K562 (cell line): ENCODE measurements around the gene AP2A2.

ENCODE experiments used
- NFYB ChIP-seq: IDR thresholded peaks from 2 replicates; pipeline ENCODE4 v1.6.1; 2011; ENCODE audit warnings: mild to moderate bottlenecking, moderate library complexity; ENCODE audit not compliant: insufficient read length; ENCODE audit errors: extremely low read depth
- NRF1 ChIP-seq, 2 experiments: fragments of 450-650 bp; IDR thresholded peaks in 1 of 2; conservative IDR thresholded peaks in 1 of 2; 2 replicates each; pipeline ENCODE4 v1.6.1; 2014; ENCODE audit warnings: mild to moderate bottlenecking in 2 of 2
- TF ChIP-seq, protein P1 (sequence below): IDR thresholded peaks from 2 replicates; pipeline ENCODE4 v1.6.1; 2011; ENCODE audit not compliant: insufficient read length; ENCODE audit errors: extremely low read depth

DNA sequence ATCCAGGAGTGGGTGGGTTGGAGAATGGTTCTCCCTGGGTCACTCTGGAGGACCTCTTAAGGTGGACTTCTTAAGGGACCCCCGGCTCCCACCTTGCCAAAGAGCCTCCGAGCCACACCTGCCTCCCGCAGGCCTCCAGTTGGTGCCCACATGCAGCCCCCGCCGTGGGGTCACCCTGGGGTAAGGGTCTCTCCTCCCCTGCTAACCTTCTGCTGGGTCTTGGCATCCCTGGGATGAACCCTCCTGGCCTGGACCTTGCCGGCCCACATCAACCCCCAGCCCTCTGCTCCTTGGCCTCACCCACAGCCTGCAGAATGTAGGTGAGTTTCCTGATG, 123.4 kb downstream of the AP2A2 start:
- TF ChIP-seq, protein P1, sequence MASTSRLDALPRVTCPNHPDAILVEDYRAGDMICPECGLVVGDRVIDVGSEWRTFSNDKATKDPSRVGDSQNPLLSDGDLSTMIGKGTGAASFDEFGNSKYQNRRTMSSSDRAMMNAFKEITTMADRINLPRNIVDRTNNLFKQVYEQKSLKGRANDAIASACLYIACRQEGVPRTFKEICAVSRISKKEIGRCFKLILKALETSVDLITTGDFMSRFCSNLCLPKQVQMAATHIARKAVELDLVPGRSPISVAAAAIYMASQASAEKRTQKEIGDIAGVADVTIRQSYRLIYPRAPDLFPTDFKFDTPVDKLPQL, result no peak
- TF ChIP-seq NRF1 (conservative IDR thresholded peaks at IDR 0.05 in 1 of 2, IDR thresholded peaks at IDR 0.05 in 1 of 2), result no peak
- no peak for TF ChIP-seq NFYB
